Measurements from ENCODE around the gene GLA. TPM values are rescaled to one million over a fixed set of nuclear protein-coding genes. Genes with fewer than 3 reads are reported as not detected.

Gene GLA
- total RNA-seq, result 25.8 and 36.7 TPM in 2 replicates

- DNase-seq (ENCODE audit: low read depth, low spot score), result peak; percentile 94
Measured at GRCh38 chrX:101407748-101408531, at the start of gene GLA, which contains the start of gene HNRNPH2. Gene GLA, minus strand, starts transcription at chrX:101407925. Its CDS starts 22 bp downstream, at chrX:101407903. Gene HNRNPH2, plus strand, starts transcription at chrX:101408222. Its CDS starts 3,767 bp downstream, at chrX:101411989.

GRCh38 chrX:101452056-101452455, 44.3 kb upstream of the GLA start:
- DNase-seq (ENCODE audit: low read depth, low spot score), result no peak

- DNase-seq (ENCODE audit: low read depth, low spot score), result no peak
Measured at GRCh38 chrX:101450961-101451360, 43.2 kb upstream of the GLA start.

GRCh38 chrX:101450085-101450484, 42.4 kb upstream of the GLA start:
- DNase-seq (ENCODE audit: low read depth, low spot score), result no peak

GRCh38 chrX:101449279-101449678, 41.6 kb upstream of the GLA start:
- no peak for DNase-seq (ENCODE audit: low read depth, low spot score)

DNA sequence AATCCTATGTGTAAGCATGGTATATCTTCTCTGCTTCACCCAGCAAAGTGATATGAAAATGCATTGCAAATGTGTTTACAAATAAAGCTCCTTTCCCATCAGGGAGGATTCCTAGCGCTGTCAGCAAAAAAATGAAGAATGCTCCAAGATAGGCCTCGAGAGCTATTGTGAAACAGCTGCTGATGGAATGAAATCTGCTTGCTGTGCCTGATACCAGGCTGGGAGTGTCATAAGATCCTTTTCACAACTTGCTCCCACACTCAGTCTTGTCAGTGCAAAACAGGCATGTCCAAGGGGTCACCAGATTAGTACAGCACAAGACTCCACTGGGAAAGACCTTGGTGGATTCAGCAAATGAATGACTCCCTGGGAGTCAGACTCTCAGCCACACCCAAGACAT, 34.4 kb upstream of the GLA start:
- no peak for DNase-seq (ENCODE audit: low read depth, low spot score)

DNA sequence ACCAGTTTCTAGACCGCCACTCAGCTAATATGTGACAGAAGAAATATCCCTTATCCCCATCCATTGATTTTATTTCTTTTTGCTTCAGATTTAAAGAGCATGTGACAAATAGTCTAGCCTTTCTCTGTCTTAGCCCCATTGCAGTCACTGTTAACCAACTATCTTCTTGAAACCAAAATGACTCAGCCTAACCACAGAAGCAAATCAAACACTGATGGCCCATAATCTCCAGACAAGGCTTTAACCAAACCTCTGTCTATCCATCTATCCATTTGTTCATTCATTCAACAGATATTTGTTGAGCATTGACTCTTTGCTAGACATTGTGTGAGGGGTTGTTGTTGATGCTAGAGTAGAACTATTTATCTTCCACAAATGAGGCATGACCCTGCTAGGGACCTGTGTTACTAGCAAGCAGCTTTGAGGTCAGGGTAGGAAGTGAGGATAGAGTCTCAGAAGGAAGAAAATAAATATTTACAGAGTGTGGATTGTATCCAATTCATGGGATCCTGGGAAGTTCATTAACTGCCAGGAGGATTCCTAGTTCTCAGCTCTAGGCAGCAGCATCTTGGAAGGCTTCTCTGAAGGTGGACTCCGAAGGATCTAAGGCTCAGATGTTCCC, 22.8 kb upstream of the GLA start:
- no peak for DNase-seq (ENCODE audit: low read depth, low spot score)

GRCh38 chrX:101429934-101430333, 22.2 kb upstream of the GLA start:
- DNase-seq (ENCODE audit: low read depth, low spot score), result no peak

- no peak for DNase-seq (ENCODE audit: low read depth, low spot score)
Measured at GRCh38 chrX:101427954-101428353, 20.2 kb upstream of the GLA start.

GRCh38 chrX:101419489-101419888, 11.8 kb upstream of the GLA start:
- DNase-seq (ENCODE audit: low read depth, low spot score), result no peak

GRCh38 chrX:101417981-101418841, 10.5 kb upstream of the GLA start:
- DNase-seq (ENCODE audit: low read depth, low spot score), result no peak

DNA sequence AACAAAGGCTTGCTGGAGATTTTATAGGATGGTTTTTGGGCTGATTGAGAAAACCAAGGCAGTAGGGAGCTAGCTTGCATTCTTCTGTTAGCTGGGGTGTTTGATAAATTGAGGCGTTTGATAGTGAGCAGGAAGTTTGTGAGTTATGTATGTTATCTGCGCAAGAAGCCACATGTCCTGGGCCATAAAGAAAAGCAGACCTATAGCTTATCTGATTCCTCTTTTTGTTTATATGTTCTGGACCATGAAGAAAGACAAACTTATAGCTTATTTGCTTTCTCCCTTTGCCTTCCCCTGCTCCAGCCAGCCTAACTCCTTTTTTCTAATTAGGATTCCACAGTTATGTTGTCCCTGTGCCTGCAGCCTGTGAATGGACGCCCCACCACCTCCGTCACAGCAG, 9.5 kb upstream of the GLA start:
- DNase-seq (ENCODE audit: low read depth, low spot score), result no peak

GRCh38 chrX:101416691-101417090, 9.0 kb upstream of the GLA start:
- DNase-seq (ENCODE audit: low read depth, low spot score), result no peak

GRCh38 chrX:101415180-101416145, 7.7 kb upstream of the GLA start:
- peak; percentile 52 for DNase-seq (ENCODE audit: low read depth, low spot score)

DNA sequence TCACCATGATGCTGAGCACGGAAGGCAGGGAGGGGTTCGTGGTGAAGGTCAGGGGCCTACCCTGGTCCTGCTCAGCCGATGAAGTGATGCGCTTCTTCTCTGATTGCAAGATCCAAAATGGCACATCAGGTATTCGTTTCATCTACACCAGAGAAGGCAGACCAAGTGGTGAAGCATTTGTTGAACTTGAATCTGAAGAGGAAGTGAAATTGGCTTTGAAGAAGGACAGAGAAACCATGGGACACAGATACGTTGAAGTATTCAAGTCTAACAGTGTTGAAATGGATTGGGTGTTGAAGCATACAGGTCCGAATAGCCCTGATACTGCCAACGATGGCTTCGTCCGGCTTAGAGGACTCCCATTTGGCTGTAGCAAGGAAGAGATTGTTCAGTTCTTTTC, 4.3 kb upstream of the GLA start:
- no peak for DNase-seq (ENCODE audit: low read depth, low spot score)

DNA sequence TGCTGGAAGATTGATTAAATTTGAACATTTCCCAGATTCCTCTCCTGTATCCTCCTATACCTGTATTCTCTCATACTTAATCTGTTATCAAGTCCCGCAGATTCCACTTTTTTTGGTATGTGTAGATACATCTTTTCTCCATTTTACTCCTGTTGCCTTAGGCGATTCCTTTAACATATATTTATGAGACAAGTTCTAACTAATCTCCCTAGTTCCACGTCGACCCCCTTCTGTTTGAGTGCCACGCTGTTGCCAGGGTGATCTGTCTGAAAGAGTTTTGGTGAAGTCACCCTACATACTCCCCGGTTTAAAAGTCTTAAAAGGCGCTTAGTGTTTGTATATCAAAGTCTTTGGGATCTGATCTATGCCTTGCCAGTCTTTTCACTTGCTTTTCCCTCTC, 2.7 kb upstream of the GLA start:
- no peak for DNase-seq (ENCODE audit: low read depth, low spot score)

- DNase-seq (ENCODE audit: low read depth, low spot score), result no peak
Measured at GRCh38 chrX:101409043-101409442, 1.3 kb upstream of the GLA start.

DNA sequence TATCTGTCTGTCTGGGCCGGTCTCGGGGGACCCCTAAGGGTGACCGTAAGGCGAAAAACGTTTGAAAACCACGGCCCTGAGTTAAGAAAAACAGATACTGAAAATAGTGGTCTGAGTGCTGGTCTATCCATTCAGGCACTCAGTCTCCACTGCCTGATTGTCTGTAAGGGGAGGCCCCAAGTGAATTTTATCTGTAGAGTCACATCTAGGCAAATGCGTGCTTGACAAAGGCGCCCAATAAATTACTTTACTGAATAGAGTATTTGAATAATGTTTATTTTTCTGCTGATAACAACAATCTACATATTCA, 762 bp upstream of the GLA start:
- no peak for DNase-seq (ENCODE audit: low read depth, low spot score)

DNA sequence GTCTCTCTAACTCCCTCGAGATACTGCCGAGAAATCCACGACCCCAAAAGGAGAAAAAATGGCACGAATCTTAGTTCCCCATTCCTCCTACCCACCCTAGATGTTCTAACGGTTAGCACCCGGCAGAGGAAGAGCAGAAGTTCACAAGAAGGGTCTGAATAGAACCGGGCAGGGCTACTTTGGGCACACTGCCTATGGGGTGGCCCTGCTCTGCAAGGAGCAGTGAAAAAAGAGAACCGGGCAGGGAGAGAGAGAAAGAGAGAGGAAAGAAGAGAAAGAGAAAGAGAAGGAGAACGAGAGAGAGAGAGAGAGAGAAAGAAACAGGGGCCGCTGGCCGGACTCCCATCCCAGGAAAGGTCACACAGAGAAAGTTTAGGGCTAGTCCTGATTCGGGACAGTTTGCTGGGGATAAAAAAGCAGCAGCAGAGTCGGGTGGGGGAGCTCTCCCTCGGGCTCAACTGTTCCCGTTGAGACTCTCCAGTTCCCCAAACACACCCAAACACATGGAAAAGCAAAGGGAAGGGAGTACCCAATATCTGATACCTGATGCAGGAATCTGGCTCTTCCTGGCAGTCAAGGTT, 468 bp downstream of the GLA start:
- DNase-seq (ENCODE audit: low read depth, low spot score), result no peak

DNA sequence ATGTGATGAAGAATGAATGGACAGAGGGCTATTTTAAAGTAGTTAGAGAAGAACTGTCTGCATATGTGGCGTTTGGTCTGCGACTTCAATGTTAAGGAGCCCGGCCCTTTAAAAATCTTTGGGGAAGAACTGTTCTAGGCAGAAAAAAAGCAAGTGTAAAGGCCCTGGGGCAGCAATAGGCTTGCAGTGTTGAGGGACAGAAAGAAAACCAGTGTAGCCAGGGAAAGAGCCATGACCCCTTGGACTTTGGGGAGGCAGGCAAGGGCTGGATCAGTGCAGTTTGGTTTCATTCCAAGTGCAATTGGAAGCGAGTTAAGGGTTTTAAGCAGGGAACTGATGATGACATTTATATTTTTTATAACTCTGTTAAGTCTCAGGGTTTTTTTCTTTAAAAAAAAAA, 7.9 kb downstream of the GLA start:
- no peak for DNase-seq (ENCODE audit: low read depth, low spot score)

DNA sequence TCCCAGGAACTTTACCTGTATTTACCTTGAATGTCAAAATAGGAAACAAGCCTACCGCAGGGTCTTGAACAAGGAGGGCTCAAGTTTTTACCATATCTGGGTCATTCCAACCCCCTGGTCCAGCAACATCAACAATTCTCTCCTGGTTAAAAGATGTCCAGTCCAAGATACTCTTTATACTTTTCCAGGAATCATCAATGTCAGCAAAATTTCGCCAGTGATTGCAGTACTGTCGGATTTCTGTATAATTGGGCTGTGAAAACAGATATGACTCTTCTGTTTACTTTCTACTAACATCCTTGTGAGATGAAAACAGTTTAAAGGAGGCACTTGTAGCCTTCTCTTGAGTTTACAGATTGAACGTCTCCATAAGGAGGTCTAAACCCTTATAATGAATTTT, 9.0 kb downstream of the GLA start:
- DNase-seq (ENCODE audit: low read depth, low spot score), result no peak
